Tibial nerve (tissue), 4 donors: ENCODE data around the gene PRKAR1B. TPM values are rescaled to one million over a fixed set of nuclear protein-coding genes. Genes with fewer than 3 reads are reported as not detected.

Experiments
- DNase-seq, 2 donors: peaks; one replicate each; pipeline ENCODE4 v3.0.0-alpha.2; 2019; ENCODE audit warnings: low spot score in 2 of 2
- H3K27ac ChIP-seq, 4 donors: fragments of 200-600 bp; sonication (generic) in 3 of 4; one replicate each; pipeline ENCODE4 v1.5.1; 2017 to 2019; ENCODE audit warnings: mild to moderate bottlenecking in 1 of 4
- H3K27me3 ChIP-seq, 2 donors: fragments of 200-600 bp; sonication (generic) in 1 of 2; one replicate each; pipeline versions ENCODE4 v1.5.1 to v1.6.0; 2017 to 2019
- H3K36me3 ChIP-seq, 3 donors: fragments of 200-600 bp; sonication (generic); one replicate each; pipeline ENCODE4 v1.5.1; 2018 to 2019
- H3K4me1 ChIP-seq, 4 donors: fragments of 200-600 bp; sonication (generic) in 3 of 4; one replicate each; pipeline ENCODE4 v1.5.1; 2017 to 2019
- H3K4me3 ChIP-seq, 4 donors: fragments of 200-600 bp; sonication (generic) in 3 of 4; one replicate each; pipeline ENCODE4 v1.5.1; 2017 to 2019; ENCODE audit warnings: mild to moderate bottlenecking in 1 of 4, moderate library complexity in 1 of 4
- H3K9me3 ChIP-seq, 4 donors: fragments of 200-600 bp; sonication (generic) in 3 of 4; one replicate each; pipeline ENCODE4 v1.5.1; 2017 to 2019
- EP300 ChIP-seq, 2 donors: sonication (generic); formaldehyde crosslinking; IDR thresholded peaks; one replicate each; pipeline ENCODE4 v1.6.1; 2017; ENCODE audit warnings: antibody characterized with exemption in 2 of 2, mild to moderate bottlenecking in 1 of 2
- POLR2A ChIP-seq, 2 donors: fragments of 450-650 bp; IDR thresholded peaks; one replicate each; pipeline ENCODE4 v1.6.1; 2017; ENCODE audit warnings: antibody characterized with exemption in 2 of 2, mild to moderate bottlenecking in 2 of 2, moderate library complexity in 2 of 2
- WGBS, 2 donors: methylation state at CpG; one replicate each; pipeline ENCODE4 v1.1.5; 2018; 5-methylcytosine and 5-hydroxymethylcytosine counted together
- total RNA-seq, 4 donors: library from RNA; depleted of rRNA; stranded (reverse); fragments of >200 nt; gene quantifications; one replicate each; pipeline ENCODE4 v1.1.0, GENCODE V29; 2016
- TF ChIP-seq, protein P1 (sequence below), 5 experiments: fragments of 200-600 bp in 3 of 5; fragments of 450-650 bp in 2 of 5; sonication (generic) in 3 of 5; IDR thresholded peaks; one replicate each; pipeline ENCODE4 v1.5.1; 2016 to 2019; ENCODE audit warnings: antibody characterized with exemption in 5 of 5, mild to moderate bottlenecking in 3 of 5, moderate library complexity in 2 of 5

The PRKAR1B gene
- total RNA-seq, 4 donors from 2014 or later: 2.7 to 12.3 (median 4.8) TPM

DNA sequence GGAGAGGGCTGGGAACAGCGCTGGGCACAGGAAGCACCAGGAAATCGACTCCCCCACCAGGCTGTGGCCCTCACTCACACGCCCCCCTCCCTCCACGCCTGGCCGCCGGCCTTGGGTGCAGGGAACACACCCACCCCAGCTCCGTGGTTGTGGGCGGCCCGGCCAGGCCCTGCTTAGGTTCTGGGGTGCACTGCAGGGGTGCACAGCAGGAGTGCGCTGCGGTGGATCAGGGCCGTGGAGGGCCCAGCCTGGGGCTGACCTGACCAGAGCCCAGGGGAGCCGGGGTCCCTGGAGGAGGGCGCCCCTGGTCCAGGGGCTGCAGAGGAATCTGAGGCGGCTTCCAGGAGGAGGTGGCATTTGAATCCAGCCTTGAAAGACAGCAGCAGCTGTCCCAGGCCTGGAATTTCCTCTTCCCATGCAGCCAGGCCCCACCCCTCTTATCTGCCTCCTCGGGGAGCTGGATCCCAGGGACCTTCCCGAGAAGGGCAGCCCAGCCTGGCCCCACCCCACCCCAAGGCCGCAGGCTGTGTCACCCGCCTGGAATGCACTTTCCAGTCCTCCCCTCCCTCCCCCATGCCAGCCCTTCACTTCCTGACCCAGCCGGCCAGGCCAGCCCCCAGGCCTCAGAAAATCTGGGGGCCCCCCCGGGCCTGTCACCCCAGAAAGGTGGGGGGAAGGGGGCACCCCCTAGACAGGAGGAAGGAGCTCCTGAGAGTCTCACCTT, 189.0 kb downstream of the PRKAR1B start:
- DNase-seq: no peak
- Histone ChIP-seq H3K4me3 (no peak overlapping the region), H3K27me3 (no peaks in the 10 kb centered on the region), H3K36me3 (no peaks in the 10 kb centered on the region), H3K27ac (peak overlapping the region in 1 of 4 donors; percentile 59), H3K4me1 (peaks cover 0 to 16% (median 9%) of the 10 kb centered on the region in 4 donors), H3K9me3 (peaks cover 0 to 14% (median 0%) of the 10 kb centered on the region in 4 donors)
- TF ChIP-seq POLR2A (IDR thresholded peaks at IDR 0.05): no peak
- TF ChIP-seq EP300 (IDR thresholded peaks at IDR 0.05): no peak
- TF ChIP-seq, protein P1, sequence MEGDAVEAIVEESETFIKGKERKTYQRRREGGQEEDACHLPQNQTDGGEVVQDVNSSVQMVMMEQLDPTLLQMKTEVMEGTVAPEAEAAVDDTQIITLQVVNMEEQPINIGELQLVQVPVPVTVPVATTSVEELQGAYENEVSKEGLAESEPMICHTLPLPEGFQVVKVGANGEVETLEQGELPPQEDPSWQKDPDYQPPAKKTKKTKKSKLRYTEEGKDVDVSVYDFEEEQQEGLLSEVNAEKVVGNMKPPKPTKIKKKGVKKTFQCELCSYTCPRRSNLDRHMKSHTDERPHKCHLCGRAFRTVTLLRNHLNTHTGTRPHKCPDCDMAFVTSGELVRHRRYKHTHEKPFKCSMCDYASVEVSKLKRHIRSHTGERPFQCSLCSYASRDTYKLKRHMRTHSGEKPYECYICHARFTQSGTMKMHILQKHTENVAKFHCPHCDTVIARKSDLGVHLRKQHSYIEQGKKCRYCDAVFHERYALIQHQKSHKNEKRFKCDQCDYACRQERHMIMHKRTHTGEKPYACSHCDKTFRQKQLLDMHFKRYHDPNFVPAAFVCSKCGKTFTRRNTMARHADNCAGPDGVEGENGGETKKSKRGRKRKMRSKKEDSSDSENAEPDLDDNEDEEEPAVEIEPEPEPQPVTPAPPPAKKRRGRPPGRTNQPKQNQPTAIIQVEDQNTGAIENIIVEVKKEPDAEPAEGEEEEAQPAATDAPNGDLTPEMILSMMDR (IDR thresholded peaks at IDR 0.05): no peak
- WGBS, 2 donors: 40 to 42% methylated on average over 15 to 21 of the region's 21 CpGs

DNA sequence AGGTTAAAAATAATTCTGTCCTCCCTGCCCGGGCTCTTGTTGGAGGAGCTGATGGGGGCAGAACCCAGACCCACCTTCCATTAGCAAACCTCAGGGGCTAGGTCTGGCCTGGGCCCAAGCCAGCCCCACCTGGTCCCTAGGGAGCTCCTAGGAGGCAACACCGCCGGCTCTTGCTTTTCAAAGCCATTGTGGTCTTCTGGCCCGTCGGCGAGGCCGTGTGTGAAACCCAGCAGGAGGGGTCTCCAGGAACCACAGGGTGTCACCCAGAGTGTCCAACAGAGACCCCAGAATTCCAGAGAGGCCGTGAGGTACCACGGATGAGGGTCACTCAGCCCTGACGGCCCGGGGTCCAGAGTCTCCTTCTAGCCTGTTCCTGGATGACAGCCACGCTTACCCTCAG, 190.8 kb downstream of the PRKAR1B start:
- H3K27ac ChIP-seq: no peak overlapping the region
- H3K4me3 ChIP-seq: no peak overlapping the region
- no peak for TF ChIP-seq EP300 (IDR thresholded peaks at IDR 0.05)
- TF ChIP-seq, protein P1 (IDR thresholded peaks at IDR 0.05): no peak
- no peak for TF ChIP-seq POLR2A (IDR thresholded peaks at IDR 0.05)
- H3K9me3 ChIP-seq: peaks cover 0 to 14% (median 0%) of the 10 kb centered on the region in 4 donors
- H3K36me3 ChIP-seq: no peaks in the 10 kb centered on the region
- 81 to 94% methylated on average over 12 of the region's 12 CpGs for WGBS, 2 donors
- peaks cover 0 to under 1% of the 10 kb centered on the region in 2 donors for H3K27me3 ChIP-seq
- DNase-seq: no peak
- H3K4me1 ChIP-seq: peaks cover 0 to 12% (median 5%) of the 10 kb centered on the region in 4 donors

DNA sequence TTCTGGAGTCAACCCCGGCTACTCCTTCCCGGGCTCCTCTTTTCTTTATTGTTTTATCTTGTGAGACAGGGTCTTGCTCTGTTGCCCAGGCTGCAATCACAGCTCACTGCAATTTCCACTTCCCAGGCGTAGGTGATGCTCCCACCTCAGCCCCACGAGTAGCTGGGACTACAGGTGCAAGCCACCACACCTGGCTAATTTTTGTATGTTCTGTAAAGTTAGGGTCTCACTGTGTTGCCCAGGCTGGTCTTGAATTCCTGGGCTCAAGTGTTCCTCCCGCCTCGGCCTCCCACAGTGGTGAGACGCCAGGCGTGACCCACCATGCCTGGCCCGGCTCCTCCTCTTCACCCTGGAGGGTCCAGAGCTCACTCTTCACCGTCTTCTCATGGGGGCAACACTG, 192.1 kb downstream of the PRKAR1B start:
- peaks cover 0 to 7% of the 10 kb centered on the region in 2 donors for H3K27me3 ChIP-seq
- TF ChIP-seq EP300 (IDR thresholded peaks at IDR 0.05) (no peak), POLR2A (IDR thresholded peaks at IDR 0.05) (no peak)
- TF ChIP-seq, protein P1 (IDR thresholded peaks at IDR 0.05): no peak
- peaks cover 0 to 6% (median 0%) of the 10 kb centered on the region in 4 donors for H3K9me3 ChIP-seq
- H3K4me3 ChIP-seq: no peak overlapping the region
- no peak for DNase-seq
- H3K27ac ChIP-seq: no peak overlapping the region
- peaks cover 0 to 12% (median 5%) of the 10 kb centered on the region in 4 donors for H3K4me1 ChIP-seq
- no peaks in the 10 kb centered on the region for H3K36me3 ChIP-seq
- 94 to 95% methylated on average over 10 of the region's 10 CpGs for WGBS, 2 donors

DNA sequence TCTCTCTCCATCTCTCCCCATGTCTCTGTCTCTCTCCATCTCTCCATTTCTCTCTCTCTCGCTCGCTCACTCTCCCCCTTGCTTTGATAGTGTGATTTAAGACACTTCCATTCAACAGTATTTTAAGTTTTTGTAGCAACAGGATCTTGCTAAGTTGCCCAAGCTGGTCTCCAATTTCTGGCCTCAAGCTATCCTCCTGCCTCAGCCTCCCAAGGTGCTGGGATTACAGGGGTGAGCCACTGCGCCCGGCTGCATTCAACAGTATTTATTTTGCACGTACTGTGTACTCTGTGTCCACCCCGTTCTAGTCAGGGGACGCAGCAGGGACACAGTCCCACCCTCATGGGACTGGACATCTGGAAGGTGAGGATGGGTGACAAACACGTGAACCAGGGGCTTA, 193.0 kb downstream of the PRKAR1B start:
- Histone ChIP-seq H3K9me3 (peaks cover 0 to 6% (median 0%) of the 10 kb centered on the region in 4 donors), H3K27me3 (peaks cover 0 to 7% of the 10 kb centered on the region in 2 donors), H3K27ac (no peak overlapping the region), H3K4me1 (peaks cover 0 to 12% (median 5%) of the 10 kb centered on the region in 4 donors), H3K4me3 (no peak overlapping the region), H3K36me3 (no peaks in the 10 kb centered on the region)
- no peak for DNase-seq
- TF ChIP-seq, protein P1 (IDR thresholded peaks at IDR 0.05): no peak
- no peak for TF ChIP-seq POLR2A (IDR thresholded peaks at IDR 0.05)
- no peak for TF ChIP-seq EP300 (IDR thresholded peaks at IDR 0.05)
- 88 to 91% methylated on average over 8 of the region's 8 CpGs for WGBS, 2 donors

DNA sequence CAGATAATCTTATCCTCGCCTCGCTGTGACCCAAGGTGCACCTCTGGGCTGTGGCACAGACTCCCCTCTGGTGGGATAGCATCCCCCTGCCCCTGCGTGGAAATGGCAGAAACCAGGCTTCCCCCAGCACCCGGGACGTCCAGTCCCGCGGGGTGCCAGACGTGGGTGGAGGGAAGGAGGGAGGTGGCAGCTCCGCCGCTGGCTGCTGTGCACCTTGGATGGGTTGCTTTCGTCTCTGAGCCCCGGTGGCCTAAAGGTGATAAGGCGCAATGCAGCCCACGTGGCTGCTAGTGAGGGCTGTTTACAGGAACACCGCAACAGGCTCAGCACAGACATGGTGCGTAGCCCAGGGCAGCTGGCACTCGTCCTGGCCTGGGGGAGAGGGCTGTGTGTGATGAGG, 193.8 kb downstream of the PRKAR1B start:
- Histone ChIP-seq H3K27ac (no peak overlapping the region), H3K4me3 (no peak overlapping the region), H3K27me3 (peaks cover 0 to 7% of the 10 kb centered on the region in 2 donors), H3K4me1 (peaks cover 0 to 7% (median 2%) of the 10 kb centered on the region in 4 donors), H3K9me3 (peaks cover 0 to 6% (median 0%) of the 10 kb centered on the region in 4 donors), H3K36me3 (no peaks in the 10 kb centered on the region)
- 82 to 83% methylated on average over 12 to 17 of the region's 17 CpGs for WGBS, 2 donors
- DNase-seq: no peak
- TF ChIP-seq POLR2A (IDR thresholded peaks at IDR 0.05): no peak
- TF ChIP-seq, protein P1 (IDR thresholded peaks at IDR 0.05): no peak
- no peak for TF ChIP-seq EP300 (IDR thresholded peaks at IDR 0.05)
